Transverse colon (tissue), 3 donors: ENCODE results near the gene MST1R.

Source experiments
- EP300 ChIP-seq: sonication (generic); formaldehyde crosslinking; IDR thresholded peaks from one replicate; pipeline ENCODE4 v1.6.1; 2017; ENCODE audit warnings: antibody characterized with exemption, low read depth
- POLR2A ChIP-seq: fragments of 450-650 bp; IDR thresholded peaks from one replicate; pipeline ENCODE4 v1.6.1; 2016; ENCODE audit warnings: antibody characterized with exemption, mild to moderate bottlenecking, moderate library complexity
- TF ChIP-seq, protein P1 (sequence below), 5 experiments: fragments of 200-600 bp in 3 of 5; fragments of 450-650 bp in 2 of 5; sonication (generic) in 3 of 5; IDR thresholded peaks; 1 replicate in 2 of 5; 2 replicates in 3 of 5; pipeline ENCODE4 v1.5.1; 2016 to 2017; ENCODE audit warnings: antibody characterized with exemption in 5 of 5, inconsistent platforms in 3 of 5, mild to moderate bottlenecking in 2 of 5, moderate library complexity in 1 of 5

DNA sequence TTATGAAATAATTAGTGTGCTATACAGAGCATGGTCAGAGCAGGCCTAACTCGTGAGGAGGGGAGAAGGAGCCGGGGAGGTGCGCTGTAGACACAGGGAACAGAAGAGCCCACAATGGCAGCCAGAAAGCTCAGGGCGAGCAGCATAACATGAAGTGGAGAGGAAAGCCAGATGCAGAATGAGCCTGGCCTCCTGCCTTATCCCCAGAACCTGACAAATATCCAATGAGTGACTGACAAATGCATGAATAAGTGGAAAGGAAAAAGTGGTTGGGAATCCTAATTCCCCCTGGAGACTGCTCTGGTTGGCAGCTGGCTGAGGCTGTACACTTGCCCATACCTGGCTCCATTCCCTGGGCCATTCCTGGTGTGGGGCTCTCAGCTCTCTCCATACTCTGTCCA, 9.2 kb upstream of the MST1R start:
- TF ChIP-seq, protein P1, sequence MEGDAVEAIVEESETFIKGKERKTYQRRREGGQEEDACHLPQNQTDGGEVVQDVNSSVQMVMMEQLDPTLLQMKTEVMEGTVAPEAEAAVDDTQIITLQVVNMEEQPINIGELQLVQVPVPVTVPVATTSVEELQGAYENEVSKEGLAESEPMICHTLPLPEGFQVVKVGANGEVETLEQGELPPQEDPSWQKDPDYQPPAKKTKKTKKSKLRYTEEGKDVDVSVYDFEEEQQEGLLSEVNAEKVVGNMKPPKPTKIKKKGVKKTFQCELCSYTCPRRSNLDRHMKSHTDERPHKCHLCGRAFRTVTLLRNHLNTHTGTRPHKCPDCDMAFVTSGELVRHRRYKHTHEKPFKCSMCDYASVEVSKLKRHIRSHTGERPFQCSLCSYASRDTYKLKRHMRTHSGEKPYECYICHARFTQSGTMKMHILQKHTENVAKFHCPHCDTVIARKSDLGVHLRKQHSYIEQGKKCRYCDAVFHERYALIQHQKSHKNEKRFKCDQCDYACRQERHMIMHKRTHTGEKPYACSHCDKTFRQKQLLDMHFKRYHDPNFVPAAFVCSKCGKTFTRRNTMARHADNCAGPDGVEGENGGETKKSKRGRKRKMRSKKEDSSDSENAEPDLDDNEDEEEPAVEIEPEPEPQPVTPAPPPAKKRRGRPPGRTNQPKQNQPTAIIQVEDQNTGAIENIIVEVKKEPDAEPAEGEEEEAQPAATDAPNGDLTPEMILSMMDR (IDR thresholded peaks at IDR 0.05), result no peak
- TF ChIP-seq POLR2A (no peak), EP300 (no peak)
